Measurements from ENCODE around the gene ZNF263.

ZNF263 gene

DNA sequence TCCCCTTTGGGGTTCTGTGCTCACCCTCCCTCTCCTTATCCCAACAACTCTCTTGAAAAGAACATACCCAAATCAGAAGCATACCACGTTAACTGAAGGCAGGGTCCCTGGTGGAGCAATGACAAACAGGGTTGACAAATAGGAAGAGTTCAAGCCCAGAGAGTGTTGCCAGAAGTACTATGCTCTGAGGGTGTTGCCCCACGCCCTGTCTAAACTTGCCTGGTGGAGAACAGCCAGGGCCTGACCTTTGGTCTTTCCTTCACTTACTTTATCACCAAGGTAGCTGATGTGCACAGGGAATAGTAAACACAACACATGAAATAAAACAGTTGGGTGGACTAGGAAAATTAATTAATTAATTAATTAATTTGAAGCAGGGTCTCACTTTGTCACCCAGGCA lies 45.4 kb downstream of the ZNF263 start:
- no peak for DNase-seq

All from activated CD4-positive, alpha-beta T cell treated with anti-CD3 and anti-CD28 coated beads, Interleukin-2, Interleukin-6, amounts not matched to agents 100 ng/mL and 50 ng/mL, durations not matched to agents 16 hours and 8 hours (primary cell).